HEK293 (cell line): ENCODE results near the gene HOXB4.

Source experiments
- GLI4 ChIP-seq: fragments of 450-650 bp; formaldehyde crosslinking; IDR thresholded peaks from 2 replicates; pipeline ENCODE4 v1.5.1; 2016; ENCODE audit warnings: missing biosample characterization, missing genetic modification characterization
- KLF1 ChIP-seq: fragments of 450-650 bp; formaldehyde crosslinking; IDR thresholded peaks from 2 replicates; pipeline ENCODE4 v1.5.1; 2016; ENCODE audit warnings: missing biosample characterization, missing genetic modification characterization
- KLF17 ChIP-seq: fragments of 450-650 bp; formaldehyde crosslinking; IDR thresholded peaks from 2 replicates; pipeline ENCODE4 v1.5.1; 2016; ENCODE audit warnings: missing biosample characterization, missing genetic modification characterization
- PRDM1 ChIP-seq: fragments of 450-650 bp; formaldehyde crosslinking; IDR thresholded peaks from 2 replicates; pipeline ENCODE4; 2016; ENCODE audit warnings: missing biosample characterization, missing genetic modification characterization
- PRDM10 ChIP-seq: fragments of 450-650 bp; formaldehyde crosslinking; IDR thresholded peaks from 2 replicates; pipeline ENCODE4 v1.5.1; 2016; ENCODE audit warnings: missing biosample characterization, missing genetic modification characterization
- SCRT2 ChIP-seq: fragments of 450-650 bp; formaldehyde crosslinking; IDR thresholded peaks from 2 replicates; pipeline ENCODE4 v1.5.1; 2016; ENCODE audit warnings: missing biosample characterization, missing genetic modification characterization
- SETDB1 ChIP-seq: IDR thresholded peaks from one replicate; pipeline ENCODE4 v1.6.1; 2017; ENCODE audit warnings: mild to moderate bottlenecking, low read length, moderate library complexity, mixed read lengths; ENCODE audit not compliant: insufficient read length
- SP2 ChIP-seq: fragments of 450-650 bp; formaldehyde crosslinking; IDR thresholded peaks from 2 replicates; pipeline ENCODE4 v1.5.1; 2016; ENCODE audit warnings: missing biosample characterization, missing genetic modification characterization
- SP3 ChIP-seq: fragments of 450-650 bp; formaldehyde crosslinking; IDR thresholded peaks from 2 replicates; pipeline ENCODE4 v1.5.1; 2016; ENCODE audit warnings: missing biosample characterization, missing genetic modification characterization
- ZBTB17 ChIP-seq: fragments of 450-650 bp; formaldehyde crosslinking; IDR thresholded peaks from 2 replicates; pipeline ENCODE4 v1.5.1; 2016; ENCODE audit warnings: missing biosample characterization, missing genetic modification characterization
- ZBTB6 ChIP-seq: fragments of 450-650 bp; formaldehyde crosslinking; IDR thresholded peaks from 2 replicates; pipeline ENCODE4 v1.5.1; 2017; ENCODE audit warnings: missing biosample characterization, missing genetic modification characterization
- ZFHX2 ChIP-seq: fragments of 450-650 bp; formaldehyde crosslinking; conservative IDR thresholded peaks from 2 replicates; pipeline ENCODE4 v1.5.1; 2016; ENCODE audit warnings: missing biosample characterization, missing genetic modification characterization
- ZNF133 ChIP-seq: fragments of 450-650 bp; formaldehyde crosslinking; IDR thresholded peaks from 2 replicates; pipeline ENCODE4 v1.5.1; 2016; ENCODE audit warnings: missing biosample characterization, missing genetic modification characterization
- ZNF2 ChIP-seq: fragments of 450-650 bp; formaldehyde crosslinking; IDR thresholded peaks from 2 replicates; pipeline ENCODE4 v1.5.1; 2016; ENCODE audit warnings: missing biosample characterization, missing genetic modification characterization
- ZNF211 ChIP-seq: fragments of 450-650 bp; formaldehyde crosslinking; IDR thresholded peaks from 2 replicates; pipeline ENCODE4 v1.5.1; 2016; ENCODE audit warnings: low read depth, missing biosample characterization, missing genetic modification characterization
- ZNF266 ChIP-seq: fragments of 450-650 bp; formaldehyde crosslinking; IDR thresholded peaks from 2 replicates; pipeline ENCODE4 v1.5.1; 2016; ENCODE audit warnings: missing biosample characterization, missing genetic modification characterization, low read depth
- ZNF335 ChIP-seq: fragments of 450-650 bp; formaldehyde crosslinking; conservative IDR thresholded peaks from 2 replicates; pipeline ENCODE4 v1.5.1; 2016; ENCODE audit warnings: missing biosample characterization, missing genetic modification characterization
- ZNF350 ChIP-seq: fragments of 450-650 bp; formaldehyde crosslinking; IDR thresholded peaks from 2 replicates; pipeline ENCODE4 v1.5.0; 2017; ENCODE audit warnings: missing biosample characterization, mild to moderate bottlenecking, missing genetic modification characterization
- ZNF423 ChIP-seq: fragments of 450-650 bp; formaldehyde crosslinking; IDR thresholded peaks from 2 replicates; pipeline ENCODE4 v1.5.1; 2016; ENCODE audit warnings: missing biosample characterization, missing genetic modification characterization
- ZNF501 ChIP-seq: fragments of 450-650 bp; formaldehyde crosslinking; IDR thresholded peaks from 2 replicates; pipeline ENCODE4 v1.5.1; 2016; ENCODE audit warnings: missing biosample characterization, missing genetic modification characterization
- ZNF529 ChIP-seq: fragments of 450-650 bp; formaldehyde crosslinking; IDR thresholded peaks from 2 replicates; pipeline ENCODE4 v1.5.1; 2017; ENCODE audit warnings: missing genetic modification characterization, missing biosample characterization; ENCODE audit not compliant: insufficient replicate concordance
- ZNF600 ChIP-seq: fragments of 450-650 bp; formaldehyde crosslinking; IDR thresholded peaks from 2 replicates; pipeline ENCODE4 v1.5.1; 2016; ENCODE audit warnings: missing biosample characterization, missing genetic modification characterization
- ZNF624 ChIP-seq: fragments of 450-650 bp; formaldehyde crosslinking; IDR thresholded peaks from 2 replicates; pipeline ENCODE4 v1.5.1; 2017; ENCODE audit warnings: missing biosample characterization, missing genetic modification characterization
- ZNF654 ChIP-seq: fragments of 450-650 bp; formaldehyde crosslinking; IDR thresholded peaks from 2 replicates; pipeline ENCODE4 v1.5.1; 2016; ENCODE audit warnings: low read depth, missing biosample characterization, missing genetic modification characterization
- ZNF76 ChIP-seq: fragments of 450-650 bp; formaldehyde crosslinking; IDR thresholded peaks from 2 replicates; pipeline ENCODE4; 2016; ENCODE audit warnings: low read depth, missing biosample characterization, missing genetic modification characterization, borderline replicate concordance
- TF ChIP-seq, protein P1 (sequence below): fragments of 450-650 bp; formaldehyde crosslinking; optimal IDR thresholded peaks from 2 replicates; pipeline ENCODE3; 2016; ENCODE audit warnings: missing biosample characterization, mild to moderate bottlenecking, missing genetic modification characterization
- TF ChIP-seq, protein P2 (sequence below): fragments of 450-650 bp; formaldehyde crosslinking; IDR thresholded peaks from 2 replicates; pipeline ENCODE4 v1.5.1; 2016; ENCODE audit warnings: missing biosample characterization, missing genetic modification characterization

The HOXB4 gene

DNA sequence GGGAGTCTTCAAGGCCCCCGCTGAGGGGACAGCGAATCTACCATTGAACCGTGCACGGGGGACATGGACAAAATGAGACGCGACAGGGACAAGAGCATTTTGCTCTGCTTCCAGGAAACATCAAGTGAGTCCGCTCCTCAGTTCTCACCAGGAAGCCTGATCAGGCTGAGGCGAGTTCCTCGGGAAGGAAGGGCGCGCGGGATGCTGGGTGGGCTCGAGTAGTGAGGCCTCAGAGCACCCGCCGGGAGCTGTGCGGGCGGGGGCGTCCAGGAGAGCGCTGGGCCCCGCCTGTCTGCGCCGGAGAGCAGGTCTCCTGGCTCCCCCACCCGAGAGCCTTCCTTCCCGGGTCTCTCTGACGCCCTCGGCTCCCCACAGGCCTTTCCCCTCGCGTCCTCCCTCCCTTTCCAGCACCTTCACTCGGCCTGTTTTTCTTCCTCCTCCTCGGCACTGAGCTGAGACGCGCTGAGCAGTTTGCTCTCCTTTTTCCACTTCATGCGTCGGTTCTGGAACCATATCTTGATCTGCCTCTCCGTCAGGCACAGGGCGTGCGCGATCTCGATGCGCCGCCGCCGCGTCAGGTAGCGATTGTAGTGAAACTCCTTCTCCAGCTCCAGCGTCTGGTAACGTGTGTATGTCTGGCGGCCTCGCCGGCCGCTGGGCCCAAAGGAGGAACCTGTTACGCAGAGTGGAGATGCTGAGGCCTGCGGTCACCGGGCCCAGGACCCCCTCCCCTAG is 18.0 kb upstream of the HOXB4 start (continued):
- TF ChIP-seq, protein P1, sequence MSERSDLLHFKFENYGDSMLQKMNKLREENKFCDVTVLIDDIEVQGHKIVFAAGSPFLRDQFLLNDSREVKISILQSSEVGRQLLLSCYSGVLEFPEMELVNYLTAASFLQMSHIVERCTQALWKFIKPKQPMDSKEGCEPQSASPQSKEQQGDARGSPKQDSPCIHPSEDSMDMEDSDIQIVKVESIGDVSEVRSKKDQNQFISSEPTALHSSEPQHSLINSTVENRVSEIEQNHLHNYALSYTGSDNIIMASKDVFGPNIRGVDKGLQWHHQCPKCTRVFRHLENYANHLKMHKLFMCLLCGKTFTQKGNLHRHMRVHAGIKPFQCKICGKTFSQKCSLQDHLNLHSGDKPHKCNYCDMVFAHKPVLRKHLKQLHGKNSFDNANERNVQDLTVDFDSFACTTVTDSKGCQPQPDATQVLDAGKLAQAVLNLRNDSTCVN (tag by site-specific recombination): peak; percentile 78
- TF ChIP-seq ZNF600 (tag by site-specific recombination) (peak; percentile 97), ZNF133 (tag by site-specific recombination) (no peak), ZNF2 (tag by site-specific recombination) (0 out of 2 replicates have a peak, but pooled peaks have one; percentile 65), ZBTB17 (tag by site-specific recombination) (peak; percentile 46; the same call in 1 of the 2 replicates), ZNF335 (tag by site-specific recombination) (0 out of 2 replicates have a peak, but pooled peaks have one; percentile 9), PRDM10 (tag by site-specific recombination) (0 out of 2 replicates have a peak, but pooled peaks have one; percentile 14), ZNF423 (tag by site-specific recombination) (peak; percentile 65; the same call in 1 of the 2 replicates), ZNF266 (tag by site-specific recombination) (no peak), ZNF654 (tag by site-specific recombination) (no peak), ZNF529 (tag by site-specific recombination) (no peak), ZNF501 (no peak), ZNF624 (0 out of 2 replicates have a peak, but pooled peaks have one; percentile 10), KLF17 (peak; percentile 19), SP3 (tag by site-specific recombination) (no peak), GLI4 (tag by site-specific recombination) (no peak), ZNF350 (tag by site-specific recombination) (no peak), ZNF211 (tag by site-specific recombination) (no peak), SP2 (tag by site-specific recombination) (peak; percentile 17), PRDM1 (peak; percentile 90), SCRT2 (peak; percentile 92), ZBTB6 (tag by site-specific recombination) (peak; percentile 49; the same call in 1 of the 2 replicates), SETDB1 (no peak), KLF1 (tag by site-specific recombination) (peak; percentile 13; the same call in 1 of the 2 replicates), ZFHX2 (0 out of 2 replicates have a peak, but pooled peaks have one; percentile 11), ZNF76 (tag by site-specific recombination) (peak; percentile 68; the same call in 1 of the 2 replicates)
- TF ChIP-seq, protein P2, sequence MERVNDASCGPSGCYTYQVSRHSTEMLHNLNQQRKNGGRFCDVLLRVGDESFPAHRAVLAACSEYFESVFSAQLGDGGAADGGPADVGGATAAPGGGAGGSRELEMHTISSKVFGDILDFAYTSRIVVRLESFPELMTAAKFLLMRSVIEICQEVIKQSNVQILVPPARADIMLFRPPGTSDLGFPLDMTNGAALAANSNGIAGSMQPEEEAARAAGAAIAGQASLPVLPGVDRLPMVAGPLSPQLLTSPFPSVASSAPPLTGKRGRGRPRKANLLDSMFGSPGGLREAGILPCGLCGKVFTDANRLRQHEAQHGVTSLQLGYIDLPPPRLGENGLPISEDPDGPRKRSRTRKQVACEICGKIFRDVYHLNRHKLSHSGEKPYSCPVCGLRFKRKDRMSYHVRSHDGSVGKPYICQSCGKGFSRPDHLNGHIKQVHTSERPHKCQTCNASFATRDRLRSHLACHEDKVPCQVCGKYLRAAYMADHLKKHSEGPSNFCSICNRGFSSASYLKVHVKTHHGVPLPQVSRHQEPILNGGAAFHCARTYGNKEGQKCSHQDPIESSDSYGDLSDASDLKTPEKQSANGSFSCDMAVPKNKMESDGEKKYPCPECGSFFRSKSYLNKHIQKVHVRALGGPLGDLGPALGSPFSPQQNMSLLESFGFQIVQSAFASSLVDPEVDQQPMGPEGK: peak; percentile 47
